Measurements from ENCODE around the gene ARCN1. TPM values are rescaled to one million over a fixed set of nuclear protein-coding genes. Genes with fewer than 3 reads are reported as not detected.

ARCN1 gene
- total and polyA plus RNA-seq, 9 of the 15 experiments (the other 6 are each of a cell fraction or from before 2014, with no cell fraction given), result 30.0 to 224 (median 76.4) TPM

DNA sequence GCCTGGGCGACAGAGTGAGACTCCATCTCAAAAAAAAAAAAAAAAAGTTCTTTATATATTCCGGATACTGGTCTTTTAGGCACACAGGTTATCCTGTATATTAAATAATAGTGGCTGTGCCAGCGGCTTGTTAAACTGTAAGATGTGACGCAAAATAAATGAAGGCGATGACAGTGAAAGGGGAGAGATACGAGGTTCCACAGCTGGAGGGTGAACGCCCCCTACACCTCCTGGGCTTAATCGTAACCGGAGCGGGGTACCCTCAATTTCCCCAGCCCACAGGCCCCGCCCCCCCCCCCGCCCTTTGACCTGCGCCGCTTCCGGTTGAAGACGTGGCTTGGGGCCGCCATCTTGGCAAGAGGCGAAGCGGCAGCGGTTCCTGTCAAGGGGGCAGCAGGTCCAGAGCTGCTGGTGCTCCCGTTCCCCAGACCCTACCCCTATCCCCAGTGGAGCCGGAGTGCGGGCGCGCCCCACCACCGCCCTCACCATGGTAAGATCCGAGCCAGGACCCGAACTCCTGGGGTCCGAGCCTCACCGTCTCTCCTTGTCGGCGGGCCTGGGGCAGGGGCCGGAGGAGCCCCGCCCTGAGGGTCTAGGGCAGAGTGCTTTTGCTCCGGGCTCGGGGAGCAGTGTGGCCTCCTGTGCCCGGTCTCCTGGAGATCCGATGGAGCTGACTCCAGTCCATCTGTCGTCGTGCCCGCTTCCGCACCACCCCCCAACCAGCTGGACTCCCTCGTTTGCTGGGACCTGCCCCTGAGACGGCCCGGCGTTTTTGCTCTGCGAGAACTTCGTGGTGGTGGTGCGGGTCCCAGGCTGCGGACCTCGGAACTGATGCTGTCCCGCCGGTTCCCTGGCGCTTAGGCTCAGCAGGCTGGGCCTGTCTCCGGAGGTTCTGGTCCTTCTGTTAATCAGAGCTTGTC, at the start of gene ARCN1 (continued):
- peak; percentile 64 for TF ChIP-seq ZNF232 (CRISPR knock-in tag; IDR thresholded peaks at IDR 0.05)
- no peak for TF ChIP-seq E2F8 (IDR thresholded peaks at IDR 0.05; ENCODE audit: low read depth, partially characterized antibody)
- no peak for TF ChIP-seq GTF2A2 (tag; IDR thresholded peaks at IDR 0.05)
- peak; percentile 97 for TF ChIP-seq BRD4 (IDR thresholded peaks at IDR 0.05)
- TF ChIP-seq TRIM25 (IDR thresholded peaks at IDR 0.05; ENCODE audit: borderline replicate concordance), result no peak

Data from K562 (cell line).